Measurements from ENCODE around the gene NFRKB.

GRCh38 chr11:129944696-129945095 lies 49.3 kb upstream of the NFRKB start:
- TF ChIP-seq POLR2AphosphoS5 (IDR thresholded peaks at IDR 0.05; ENCODE audit: low read depth) (no peak), CTCF (IDR thresholded peaks at IDR 0.05; ENCODE audit: insufficient read depth, low read length) (no peak), SPI1 (IDR thresholded peaks at IDR 0.05; ENCODE audit: borderline replicate concordance, low read depth) (no peak), GABPA (IDR thresholded peaks at IDR 0.05; ENCODE audit: low read depth) (no peak), REST (IDR thresholded peaks at IDR 0.05; ENCODE audit: insufficient replicate concordance, low read depth) (no peak)
